ENCODE data around the gene CALCOCO1. TPM values are rescaled to one million over a fixed set of nuclear protein-coding genes. Genes with fewer than 3 reads are reported as not detected.

Gene CALCOCO1
- total RNA-seq, 1 donor from 2014 or later: 131 TPM

DNA sequence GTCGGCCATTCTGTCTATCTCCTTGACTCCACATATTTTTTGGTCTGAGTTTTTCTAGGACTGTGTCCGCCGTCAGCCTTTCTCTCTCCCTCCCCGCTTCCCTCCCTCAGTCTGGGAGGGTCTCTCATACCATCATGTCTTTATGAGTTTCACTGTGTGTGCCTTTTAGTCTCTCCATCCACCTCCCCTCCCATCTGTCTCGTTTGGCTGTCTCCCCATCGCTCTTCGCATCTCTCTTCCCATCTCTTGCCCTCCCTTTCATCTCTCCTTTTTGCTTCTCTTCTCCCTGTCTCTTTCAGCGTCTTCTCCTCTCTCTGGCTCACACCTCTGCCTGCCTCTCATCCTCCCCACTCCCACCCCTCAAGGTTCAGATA, 31.5 kb upstream of the CALCOCO1 start:
- Histone ChIP-seq H3K27ac (no peak overlapping the region), H3K4me3 (no peak overlapping the region), H3K9me3 (no peaks in the 10 kb centered on the region), H3K27me3 (no peaks in the 10 kb centered on the region), H3K4me1 (peaks cover 6% of the 10 kb centered on the region), H3K36me3 (no peaks in the 10 kb centered on the region)
- TF ChIP-seq, protein P1, sequence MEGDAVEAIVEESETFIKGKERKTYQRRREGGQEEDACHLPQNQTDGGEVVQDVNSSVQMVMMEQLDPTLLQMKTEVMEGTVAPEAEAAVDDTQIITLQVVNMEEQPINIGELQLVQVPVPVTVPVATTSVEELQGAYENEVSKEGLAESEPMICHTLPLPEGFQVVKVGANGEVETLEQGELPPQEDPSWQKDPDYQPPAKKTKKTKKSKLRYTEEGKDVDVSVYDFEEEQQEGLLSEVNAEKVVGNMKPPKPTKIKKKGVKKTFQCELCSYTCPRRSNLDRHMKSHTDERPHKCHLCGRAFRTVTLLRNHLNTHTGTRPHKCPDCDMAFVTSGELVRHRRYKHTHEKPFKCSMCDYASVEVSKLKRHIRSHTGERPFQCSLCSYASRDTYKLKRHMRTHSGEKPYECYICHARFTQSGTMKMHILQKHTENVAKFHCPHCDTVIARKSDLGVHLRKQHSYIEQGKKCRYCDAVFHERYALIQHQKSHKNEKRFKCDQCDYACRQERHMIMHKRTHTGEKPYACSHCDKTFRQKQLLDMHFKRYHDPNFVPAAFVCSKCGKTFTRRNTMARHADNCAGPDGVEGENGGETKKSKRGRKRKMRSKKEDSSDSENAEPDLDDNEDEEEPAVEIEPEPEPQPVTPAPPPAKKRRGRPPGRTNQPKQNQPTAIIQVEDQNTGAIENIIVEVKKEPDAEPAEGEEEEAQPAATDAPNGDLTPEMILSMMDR (IDR thresholded peaks at IDR 0.05): no peak
- TF ChIP-seq POLR2A (IDR thresholded peaks at IDR 0.05) (no peak), POLR2AphosphoS5 (IDR thresholded peaks at IDR 0.05; ENCODE audit: insufficient read depth in 1 of 2, low read depth in 1 of 2) (no peak)
- DNase-seq (ENCODE audit: extremely low spot score in 2 of 2): no peak
- intact Hi-C loops (cut with DNase I): no loop called here

DNA sequence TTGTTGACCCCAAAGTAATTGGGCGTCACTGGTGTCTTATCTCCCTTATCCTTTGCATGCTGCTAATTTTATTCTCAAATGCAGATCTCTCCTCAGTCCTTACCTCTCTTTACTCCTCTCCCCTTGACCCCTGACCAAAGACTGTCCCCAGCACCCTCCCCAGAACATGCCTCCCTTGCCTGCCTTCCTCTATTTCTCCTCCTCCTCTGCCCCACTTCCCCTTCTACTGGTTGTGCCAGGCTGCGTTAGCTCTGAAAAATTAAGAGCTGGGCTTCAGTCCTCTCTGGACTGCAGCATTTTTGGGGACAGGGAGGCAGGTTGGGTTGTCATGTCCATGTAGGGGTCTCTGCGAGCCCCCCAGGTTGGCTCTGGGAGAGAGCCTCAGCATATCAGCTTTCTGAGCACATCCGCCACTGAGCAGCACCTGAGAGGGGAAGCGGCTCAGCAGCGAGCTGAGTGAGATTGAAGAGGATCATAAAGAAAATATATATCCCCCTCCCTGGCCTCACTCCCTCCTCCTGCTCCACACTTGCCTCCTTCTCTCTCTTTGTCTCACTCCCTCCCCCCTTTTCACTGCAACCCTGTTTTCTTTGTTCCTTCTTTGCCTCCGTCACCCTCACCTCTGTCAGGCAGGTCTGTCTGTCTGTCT, 31.0 kb upstream of the CALCOCO1 start:
- no peaks in the 10 kb centered on the region for H3K36me3 ChIP-seq
- intact Hi-C loops (cut with DNase I): no loop called here
- no peaks in the 10 kb centered on the region for H3K27me3 ChIP-seq
- TF ChIP-seq POLR2AphosphoS5 (IDR thresholded peaks at IDR 0.05; ENCODE audit: insufficient read depth in 1 of 2, low read depth in 1 of 2) (no peak), POLR2A (IDR thresholded peaks at IDR 0.05) (no peak)
- TF ChIP-seq, protein P1 (IDR thresholded peaks at IDR 0.05): no peak
- DNase-seq (ENCODE audit: extremely low spot score in 2 of 2): no peak
- H3K4me3 ChIP-seq: no peak overlapping the region
- no peaks in the 10 kb centered on the region for H3K9me3 ChIP-seq
- peaks cover 6% of the 10 kb centered on the region for H3K4me1 ChIP-seq
- no peak overlapping the region for H3K27ac ChIP-seq

DNA sequence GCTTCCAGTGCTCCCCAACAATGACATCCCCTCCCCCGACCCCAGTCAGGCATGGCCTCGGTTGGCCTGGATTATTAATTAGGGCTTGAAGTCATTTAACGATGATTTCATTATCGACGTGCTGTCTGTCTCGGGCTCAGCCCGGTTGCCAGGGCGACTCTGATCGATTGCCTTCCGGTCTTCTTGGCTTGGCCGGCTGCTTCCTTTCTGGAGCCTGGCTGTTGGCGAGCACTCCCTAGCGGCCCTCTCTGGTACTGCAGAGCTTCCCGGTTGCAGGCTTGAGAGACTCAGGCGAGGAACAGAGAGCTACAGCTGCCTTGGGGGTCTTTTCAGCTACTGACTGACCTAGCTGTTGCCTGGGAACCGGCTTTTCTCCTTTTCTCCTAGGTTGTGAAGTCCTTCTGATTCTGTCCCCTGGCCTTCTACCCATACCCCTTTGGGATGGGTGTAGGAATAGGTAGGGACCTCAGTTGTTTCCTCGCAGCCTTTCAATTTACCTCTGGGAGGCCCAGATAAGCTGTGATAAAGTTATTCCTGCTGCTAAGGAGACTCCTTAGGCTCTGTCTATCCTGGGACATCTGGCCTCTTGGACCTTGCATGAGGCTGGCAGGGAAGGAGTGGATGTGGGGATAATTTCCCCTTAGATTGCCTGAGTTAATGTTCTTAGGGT, 30.0 kb upstream of the CALCOCO1 start:
- no peak overlapping the region for H3K27ac ChIP-seq
- no peaks in the 10 kb centered on the region for H3K9me3 ChIP-seq
- no peaks in the 10 kb centered on the region for H3K27me3 ChIP-seq
- intact Hi-C loops (cut with DNase I): no loop called here
- no peak overlapping the region for H3K4me3 ChIP-seq
- H3K36me3 ChIP-seq: no peaks in the 10 kb centered on the region
- peaks cover 6% of the 10 kb centered on the region for H3K4me1 ChIP-seq
- TF ChIP-seq POLR2A (IDR thresholded peaks at IDR 0.05): no peak
- no peak for TF ChIP-seq POLR2AphosphoS5 (IDR thresholded peaks at IDR 0.05; ENCODE audit: insufficient read depth in 1 of 2, low read depth in 1 of 2)
- TF ChIP-seq, protein P1 (IDR thresholded peaks at IDR 0.05): peak; percentile 16 to 53 (median 38)
- DNase-seq (ENCODE audit: extremely low spot score in 2 of 2): no peak

DNA sequence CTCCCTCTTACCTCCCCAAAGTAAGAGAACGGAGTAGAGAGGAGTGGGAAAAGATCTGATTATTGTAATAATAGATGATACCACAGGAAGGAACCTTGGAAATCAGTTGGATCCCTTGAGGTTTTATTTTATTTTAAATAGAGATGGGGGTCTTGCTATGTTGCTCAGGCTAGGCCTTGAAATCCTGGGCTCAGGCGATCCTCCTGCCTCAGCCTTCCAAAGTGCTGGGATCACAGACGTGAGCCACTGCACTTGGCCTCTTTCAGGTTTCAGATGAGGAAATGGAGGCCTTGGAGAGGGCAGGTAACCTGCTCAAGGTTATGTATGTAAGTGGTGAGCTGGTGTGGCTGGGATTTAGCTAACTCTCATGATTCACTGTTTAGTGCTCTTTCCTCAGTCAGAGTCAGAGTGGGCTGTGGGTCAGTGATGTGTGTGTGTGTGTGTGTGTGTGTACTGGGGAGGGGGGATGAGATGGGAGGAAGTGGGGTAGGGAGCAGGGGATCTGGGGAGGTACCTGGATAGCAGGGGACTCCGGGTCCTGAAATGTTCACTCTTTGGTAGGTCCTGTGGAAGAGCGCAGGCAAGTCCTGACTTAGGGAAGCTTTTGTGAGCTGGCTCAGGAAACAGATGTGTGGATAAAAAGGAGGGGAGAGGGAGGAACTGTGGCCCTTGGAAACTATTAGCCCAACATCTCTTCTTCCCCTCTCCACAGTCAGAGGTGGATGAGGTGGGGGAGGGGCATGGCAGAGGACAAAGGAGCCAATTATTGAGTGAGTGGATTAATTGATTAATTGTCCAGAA, 29.2 kb upstream of the CALCOCO1 start:
- intact Hi-C loops (cut with DNase I): no loop called here
- Histone ChIP-seq H3K36me3 (no peaks in the 10 kb centered on the region), H3K27ac (no peak overlapping the region), H3K4me3 (no peak overlapping the region), H3K27me3 (no peaks in the 10 kb centered on the region), H3K9me3 (no peaks in the 10 kb centered on the region), H3K4me1 (peaks cover 12% of the 10 kb centered on the region)
- no peak for DNase-seq (ENCODE audit: extremely low spot score in 2 of 2)
- no peak for TF ChIP-seq POLR2AphosphoS5 (IDR thresholded peaks at IDR 0.05; ENCODE audit: insufficient read depth in 1 of 2, low read depth in 1 of 2)
- TF ChIP-seq, protein P1 (IDR thresholded peaks at IDR 0.05): no peak
- no peak for TF ChIP-seq POLR2A (IDR thresholded peaks at IDR 0.05)
